HG02943 (cell line): Measurements from ENCODE around the gene ZC3H13.

ENCODE experiments used
- ATAC-seq: cut with Tn5 transposase; IDR thresholded peaks from one replicate; pipeline ENCODE4 v1.9.1; 2021; ENCODE audit warnings: mild to moderate bottlenecking, low read depth, moderate library complexity; ENCODE audit not compliant: unreplicated experiment

ZC3H13 gene

GRCh38 chr13:46062185-46062584 is 9.6 kb upstream of the ZC3H13 start:
- no peak for ATAC-seq

GRCh38 chr13:46059405-46059804 is 6.9 kb upstream of the ZC3H13 start:
- ATAC-seq = no peak

GRCh38 chr13:46058268-46058667 is 5.7 kb upstream of the ZC3H13 start:
- ATAC-seq = no peak

GRCh38 chr13:46057256-46058015 is 4.9 kb upstream of the ZC3H13 start:
- ATAC-seq = no peak

GRCh38 chr13:46053162-46054012 is 841 bp upstream of the ZC3H13 start:
- ATAC-seq = no peak

GRCh38 chr13:46051968-46052318 is 603 bp downstream of the ZC3H13 start:
- peak; percentile 9 for ATAC-seq

- no peak for ATAC-seq
Measured at GRCh38 chr13:46050771-46051170, 1.8 kb downstream of the ZC3H13 start.

GRCh38 chr13:46045424-46045823 is 7.1 kb downstream of the ZC3H13 start:
- no peak for ATAC-seq

- no peak for ATAC-seq
Measured at GRCh38 chr13:46043647-46044046, 8.9 kb downstream of the ZC3H13 start.

- ATAC-seq = no peak
Measured at GRCh38 chr13:46041419-46041839, 11.1 kb downstream of the ZC3H13 start.

- ATAC-seq = no peak
Measured at GRCh38 chr13:46040763-46041162, 11.8 kb downstream of the ZC3H13 start.

- no peak for ATAC-seq
Measured at GRCh38 chr13:46039411-46040182, 12.9 kb downstream of the ZC3H13 start.

- no peak for ATAC-seq
Measured at GRCh38 chr13:46038296-46038695, 14.2 kb downstream of the ZC3H13 start.

- no peak for ATAC-seq
Measured at GRCh38 chr13:46035066-46035465, 17.5 kb downstream of the ZC3H13 start.

GRCh38 chr13:46032341-46032740 is 20.2 kb downstream of the ZC3H13 start:
- no peak for ATAC-seq

- no peak for ATAC-seq
Measured at GRCh38 chr13:46031581-46032263, 20.8 kb downstream of the ZC3H13 start.

- ATAC-seq = no peak
Measured at GRCh38 chr13:46025157-46025556, 27.4 kb downstream of the ZC3H13 start.

- no peak for ATAC-seq
Measured at GRCh38 chr13:46022481-46022880, 30.1 kb downstream of the ZC3H13 start.

- ATAC-seq = no peak
Measured at GRCh38 chr13:46016216-46016615, 36.3 kb downstream of the ZC3H13 start.

- no peak for ATAC-seq
Measured at GRCh38 chr13:46015366-46015765, 37.2 kb downstream of the ZC3H13 start.
